Gastroesophageal sphincter (tissue), 4 donors: ENCODE results near the gene WIPF1. TPM values are rescaled to one million over a fixed set of nuclear protein-coding genes. Genes with fewer than 3 reads are reported as not detected.

Experiments used
- ATAC-seq: fragments of 150-250 bp; one replicate; pipeline ENCODE4 v1.9.1; 2016; ENCODE audit warnings: mild to moderate bottlenecking, moderate library complexity
- H3K27ac ChIP-seq, 4 donors: fragments of 200-600 bp; sonication (generic) in 3 of 4; 1 replicate in 3 of 4; 2 replicates in 1 of 4; pipeline ENCODE4 v1.5.1; 2016 to 2019
- H3K27me3 ChIP-seq: fragments of 200-600 bp; sonication (generic); one replicate; pipeline ENCODE4 v1.5.1; 2019
- H3K36me3 ChIP-seq, 2 donors: fragments of 200-600 bp; sonication (generic); one replicate each; pipeline ENCODE4 v1.5.1; 2019; ENCODE audit warnings: control low read depth in 1 of 2
- H3K4me1 ChIP-seq, 3 donors: fragments of 200-600 bp; sonication (generic); 1 replicate in 2 of 3; 2 replicates in 1 of 3; pipeline ENCODE4 v1.5.1; 2016 to 2019; ENCODE audit warnings: control low read depth in 2 of 3
- H3K4me3 ChIP-seq, 2 donors: fragments of 200-600 bp; sonication (generic); one replicate each; pipeline ENCODE4 v1.5.1; 2019; ENCODE audit warnings: mild to moderate bottlenecking in 1 of 2, moderate library complexity in 1 of 2
- H3K9me3 ChIP-seq, 3 donors: fragments of 200-600 bp; sonication (generic); one replicate each; pipeline ENCODE4 v1.5.1; 2017 to 2019; ENCODE audit warnings: control low read depth in 2 of 3
- CTCF ChIP-seq, 4 experiments: fragments of 200-600 bp in 2 of 4; fragments of 450-650 bp in 2 of 4; sonication (generic) in 1 of 4; IDR thresholded peaks; one replicate each; pipeline ENCODE4 v1.5.1; 2017 to 2019; ENCODE audit warnings: antibody characterized with exemption in 4 of 4, mild to moderate bottlenecking in 2 of 4, moderate library complexity in 2 of 4
- EP300 ChIP-seq: sonication (generic); formaldehyde crosslinking; IDR thresholded peaks from one replicate; pipeline ENCODE4 v1.6.1; 2017; ENCODE audit warnings: antibody characterized with exemption, mild to moderate bottlenecking
- POLR2A ChIP-seq, 2 donors: fragments of 450-650 bp; IDR thresholded peaks; one replicate each; pipeline ENCODE4 v1.6.1; 2017; ENCODE audit warnings: antibody characterized with exemption in 2 of 2, mild to moderate bottlenecking in 2 of 2, moderate library complexity in 1 of 2
- POLR2AphosphoS5 ChIP-seq: sonication (generic); formaldehyde crosslinking; IDR thresholded peaks from one replicate; pipeline ENCODE4 v1.6.1; 2017; ENCODE audit warnings: antibody characterized with exemption
- WGBS, 2 donors: methylation state at CpG; one replicate each; pipeline ENCODE4 v1.1.5; 2018; ENCODE audit warnings: low coverage in 1 of 2; 5-methylcytosine and 5-hydroxymethylcytosine counted together
- total RNA-seq, 4 donors: library from RNA; depleted of rRNA; stranded (reverse); fragments of >200 nt; gene quantifications; one replicate each; pipeline ENCODE4 v1.1.0, GENCODE V29; 2016

Gene WIPF1
- total RNA-seq, 4 donors from 2014 or later: 32.2 to 50.4 (median 44.2) TPM

DNA sequence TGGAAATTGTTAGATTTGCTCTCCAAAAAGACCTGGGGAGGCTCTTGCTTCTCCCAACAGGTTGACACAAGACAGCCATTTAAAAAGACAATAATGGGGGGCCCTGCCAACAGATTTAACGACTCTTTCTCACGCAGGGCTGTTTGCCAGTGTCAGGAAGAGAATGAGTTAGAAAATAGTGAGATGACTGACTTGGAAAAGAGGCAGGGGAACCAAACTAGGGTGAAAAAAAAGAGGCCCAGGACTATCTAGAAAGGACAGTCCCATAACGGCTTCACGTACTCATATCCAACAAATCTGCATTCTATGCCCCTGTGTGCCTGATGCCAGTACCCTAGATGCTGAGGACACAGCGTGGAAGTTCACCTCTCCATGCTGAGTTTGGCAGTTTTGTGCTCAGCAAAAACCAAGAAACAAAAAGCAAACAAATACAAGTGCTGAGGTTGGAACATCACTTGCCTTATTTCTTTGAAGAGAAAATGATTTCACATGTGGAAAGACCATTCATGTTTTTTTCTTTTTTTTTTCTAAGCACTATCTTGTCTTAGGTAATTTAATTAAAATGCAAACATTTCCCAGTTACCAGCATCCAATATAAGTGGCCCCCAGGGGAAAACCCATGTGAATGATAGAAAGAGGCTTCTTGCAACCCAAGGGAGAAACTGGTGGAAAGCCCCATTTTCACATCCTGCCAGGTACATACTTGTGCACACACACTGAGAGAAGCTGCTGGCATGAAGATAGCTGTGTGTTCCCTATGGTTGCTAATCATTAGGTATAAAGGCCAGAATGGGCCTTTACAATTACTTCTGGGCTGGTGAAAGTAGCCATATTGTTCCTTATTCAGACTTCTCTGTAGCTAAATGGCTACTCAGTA, 10.6 kb upstream of the WIPF1 start:
- Histone ChIP-seq H3K4me3 (no peak overlapping the region), H3K27me3 (no peaks in the 10 kb centered on the region), H3K27ac (peak overlapping the region in 1 of 4 donors; percentile 25), H3K4me1 (peaks cover 10 to 60% (median 12%) of the 10 kb centered on the region in 3 donors), H3K36me3 (no peaks in the 10 kb centered on the region), H3K9me3 (no peaks in the 10 kb centered on the region)
- TF ChIP-seq CTCF (IDR thresholded peaks at IDR 0.05): no peak
- TF ChIP-seq POLR2A (IDR thresholded peaks at IDR 0.05): no peak
- TF ChIP-seq POLR2AphosphoS5: no peak
- TF ChIP-seq EP300: no peak
- no peak for ATAC-seq
- WGBS, 2 donors: 71 to 78% methylated on average over 3 of the region's 5 CpGs

DNA sequence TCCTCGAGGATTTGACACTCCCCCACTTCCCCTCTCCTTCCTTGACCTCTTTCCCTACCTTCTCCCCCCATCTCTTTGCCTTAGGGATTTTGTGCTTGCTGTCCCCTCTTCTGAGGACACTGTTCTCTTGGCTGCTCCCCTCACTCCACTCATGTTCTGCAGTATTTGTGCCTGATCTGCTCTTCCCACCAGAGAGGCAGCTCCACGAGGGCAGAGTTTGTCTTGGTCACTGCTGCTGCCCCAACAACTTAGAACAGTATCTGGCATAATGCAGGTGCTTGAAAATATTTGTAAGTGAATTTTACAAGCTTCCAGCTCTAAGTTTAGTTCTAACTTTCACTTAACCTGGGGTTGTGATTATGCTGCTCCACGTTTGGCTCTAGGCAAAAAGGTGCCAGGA, 10.0 kb upstream of the WIPF1 start:
- Histone ChIP-seq H3K4me1 (peaks cover 11 to 66% (median 17%) of the 10 kb centered on the region in 3 donors), H3K9me3 (no peaks in the 10 kb centered on the region), H3K27ac (peak overlapping the region in 2 of 4 donors; percentile 3 to 66), H3K27me3 (no peaks in the 10 kb centered on the region), H3K36me3 (no peaks in the 10 kb centered on the region), H3K4me3 (no peak overlapping the region)
- ATAC-seq: no peak
- no peak for TF ChIP-seq POLR2A (IDR thresholded peaks at IDR 0.05)
- TF ChIP-seq EP300: no peak
- no peak for TF ChIP-seq CTCF (IDR thresholded peaks at IDR 0.05)
- no peak for TF ChIP-seq POLR2AphosphoS5
- WGBS, 2 donors: 47 to 50% methylated on average over 2 to 3 of the region's 3 CpGs

DNA sequence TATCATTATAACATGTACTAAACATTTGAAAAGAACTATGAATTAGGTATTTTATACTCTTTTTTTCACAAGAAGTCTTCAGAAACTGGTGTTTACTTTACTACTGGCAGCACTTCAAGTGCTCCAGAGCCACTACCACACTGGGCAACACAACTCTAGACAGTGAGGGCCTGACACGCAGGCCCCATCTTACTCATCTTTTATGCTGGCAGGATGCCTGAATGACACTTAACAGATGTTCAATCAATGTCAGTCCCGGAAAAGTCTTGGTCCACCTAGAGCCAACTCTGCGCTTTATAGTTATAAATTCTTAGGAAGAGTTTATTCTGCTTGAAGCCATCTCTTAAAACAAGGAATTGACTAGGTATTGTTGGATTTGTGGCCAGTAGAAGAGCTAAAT, 8.7 kb upstream of the WIPF1 start:
- ATAC-seq: peak; percentile 82
- 14 to 16% methylated on average over 1 to 3 of the region's 3 CpGs for WGBS, 2 donors
- H3K4me1 ChIP-seq: peaks cover 11 to 71% (median 17%) of the 10 kb centered on the region in 3 donors
- peak overlapping the region; percentile 17 to 66 (median 64) for H3K27ac ChIP-seq
- H3K4me3 ChIP-seq: no peak overlapping the region
- peak; percentile 67 for TF ChIP-seq POLR2AphosphoS5
- TF ChIP-seq POLR2A (IDR thresholded peaks at IDR 0.05): no peak
- TF ChIP-seq CTCF (IDR thresholded peaks at IDR 0.05): no peak
- TF ChIP-seq EP300: no peak
- no peaks in the 10 kb centered on the region for H3K27me3 ChIP-seq
- H3K9me3 ChIP-seq: no peaks in the 10 kb centered on the region
- peaks cover 0 to 3% of the 10 kb centered on the region in 2 donors for H3K36me3 ChIP-seq

- no peak overlapping the region for H3K4me3 ChIP-seq
- H3K27ac ChIP-seq: peak overlapping the region; percentile 62 to 66 (median 64)
- H3K36me3 ChIP-seq: peaks cover 0 to 4% of the 10 kb centered on the region in 2 donors
- peaks cover 11 to 73% (median 17%) of the 10 kb centered on the region in 3 donors for H3K4me1 ChIP-seq
- no peaks in the 10 kb centered on the region for H3K9me3 ChIP-seq
- no peak for TF ChIP-seq EP300
- peak; percentile 33 to 54 (median 50) for TF ChIP-seq CTCF (IDR thresholded peaks at IDR 0.05)
- no peak for ATAC-seq
- H3K27me3 ChIP-seq: no peaks in the 10 kb centered on the region
Observed at GRCh38 chr2:174605687-174606086, 8.1 kb upstream of the WIPF1 start.

DNA sequence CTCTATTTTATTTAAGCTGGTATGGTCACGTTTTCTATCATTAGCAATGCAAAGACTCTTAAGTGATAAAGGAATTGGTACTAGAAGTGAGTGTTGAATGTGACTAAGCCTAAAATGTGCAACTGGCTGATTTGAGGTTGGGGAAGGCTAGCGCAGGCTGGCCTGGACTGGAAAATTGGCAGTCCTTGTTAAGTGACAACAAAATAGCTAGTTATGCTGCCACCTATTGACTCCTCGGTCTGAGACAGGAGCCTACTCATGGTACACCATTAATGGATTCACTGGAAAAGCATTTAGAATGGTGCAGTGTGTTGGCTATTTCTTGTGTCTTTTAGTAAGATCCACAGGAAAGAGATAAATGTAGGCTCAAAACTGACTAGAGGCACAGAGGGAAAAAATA, 5.7 kb upstream of the WIPF1 start:
- WGBS, 2 donors: 28 to 56% methylated on average over 2 to 3 of the region's 3 CpGs
- TF ChIP-seq EP300: no peak
- no peak for TF ChIP-seq POLR2A (IDR thresholded peaks at IDR 0.05)
- peak; percentile 22 to 57 (median 42) for TF ChIP-seq CTCF (IDR thresholded peaks at IDR 0.05)
- TF ChIP-seq POLR2AphosphoS5: no peak
- Histone ChIP-seq H3K4me1 (peaks cover 11 to 59% (median 17%) of the 10 kb centered on the region in 3 donors), H3K9me3 (no peaks in the 10 kb centered on the region), H3K36me3 (peaks cover 0 to 4% of the 10 kb centered on the region in 2 donors), H3K27ac (no peak overlapping the region), H3K27me3 (no peaks in the 10 kb centered on the region), H3K4me3 (no peak overlapping the region)
- ATAC-seq: peak; percentile 57
